ENCODE data around the gene LMCD1. TPM values are rescaled to one million over a fixed set of nuclear protein-coding genes. Genes with fewer than 3 reads are reported as not detected.
A peak's percentile ranks its signal among the peaks of the same experiment; 100 is the strongest.

The LMCD1 gene
- total and polyA plus RNA-seq, 2 of the 4 experiments (the other 2 are of a cell fraction) = 50.0 to 53.8 TPM

GRCh38 chr3:8489278-8489792, 12.3 kb upstream of the LMCD1 start:
- no peak overlapping the region for H3K4me2 ChIP-seq (ENCODE audit: low read depth, low read length)
- ChIA-PET CTCF (no interaction called here), POLR2A (ENCODE audit: unreplicated experiment) (interaction anchor here (1.0 kb wide), 1 partner anchor 45 kb away, joined by 3 read pairs; no protein-coding TSS in a partner anchor)
- H2BK15ac ChIP-seq (ENCODE audit: low read depth, low read length) = peak overlapping the region; percentile 42; the same call in 1 of the 3 replicates
- no peak for DNase-seq
- intact Hi-C loops (cut with micrococcal nuclease) (no loop called here), dilution Hi-C loops (cut with HindIII; ENCODE audit: low sequenced_read_pairs, unreplicated experiment) (no loop called here), in situ Hi-C loops (cut with MboI; ENCODE audit: low sequenced_read_pairs) (no loop called here)
- H3K56ac ChIP-seq (ENCODE audit: extremely low read depth, insufficient read depth, low read length) = no peak overlapping the region
- no peak overlapping the region for H2AK9ac ChIP-seq (replicated peaks; ENCODE audit: low read depth, low read length, poor library complexity)
- H4K8ac ChIP-seq (ENCODE audit: low read depth in 2 of 2, low read length in 2 of 2) = 0 out of 4 replicates have a peak overlapping the region, but pooled peaks of 1 of the 2 experiments have one; percentile 6
- ATAC-seq (ENCODE audit: low read depth) = no peak; the same call in 1 of the 2 replicates
- peak overlapping the region; percentile 55 for H4K91ac ChIP-seq (ENCODE audit: insufficient read depth, low read depth, low read length)
- no peak overlapping the region for H3K4me3 ChIP-seq (ENCODE audit: insufficient read depth, low read depth, low read length)
- H2AK5ac ChIP-seq (ENCODE audit: low read depth, low read length) = peak overlapping the region; percentile 83
- H2AFZ ChIP-seq (replicated peaks; ENCODE audit: low read length, poor library complexity) = no peak overlapping the region
- no CpG with 5 or more reads among the region's 2 CpGs for WGBS, 2 experiments (ENCODE audit: extremely low coverage in 2 of 2, insufficient read length in 1 of 2)
- H2BK5ac ChIP-seq (ENCODE audit: low read depth, low read length, poor library complexity, severe bottlenecking) = no peak overlapping the region
- no peaks in the 10 kb centered on the region for H3K79me1 ChIP-seq (ENCODE audit: low read depth in 1 of 2, low read length in 2 of 2)
- H3K36me3 ChIP-seq (ENCODE audit: control insufficient read depth, insufficient read depth, low read length) = no peaks in the 10 kb centered on the region
- no TSS peak for BruUV-seq (replicated peaks)
- H3K27me3 ChIP-seq (ENCODE audit: control insufficient read depth, insufficient read depth, low read length) = no peaks in the 10 kb centered on the region
- peaks cover 5% of the 10 kb centered on the region; the same call in 1 of the 2 replicates for H3K9me3 ChIP-seq (ENCODE audit: control insufficient read depth, insufficient read depth, low read length)
- 0 out of 2 replicates have a peak overlapping the region, but pooled peaks have one; percentile 19 for H3K23ac ChIP-seq (ENCODE audit: low read depth, low read length)
- peak overlapping the region; percentile 60 for H2BK120ac ChIP-seq (ENCODE audit: low read depth, low read length)
- H2BK20ac ChIP-seq (ENCODE audit: low read depth, low read length) = peak overlapping the region; percentile 88
- no peak overlapping the region for H3K9ac ChIP-seq (ENCODE audit: low read depth, low read length)
- peak overlapping the region; percentile 43; the same call in 1 of the 2 replicates for H4K5ac ChIP-seq (ENCODE audit: low read depth, low read length)
- peak overlapping the region; percentile 39; the same call in 1 of the 2 replicates for H3K18ac ChIP-seq (ENCODE audit: low read depth, low read length)
- no peak overlapping the region for H3K27ac ChIP-seq (ENCODE audit: insufficient read depth, low read length)
- H3K9me1 ChIP-seq (ENCODE audit: insufficient read depth, low read length) = peaks cover 20% of the 10 kb centered on the region
- peaks cover 18% of the 10 kb centered on the region for H3K4me1 ChIP-seq (ENCODE audit: control insufficient read depth, insufficient read depth, low read length)
- H3K4ac ChIP-seq (ENCODE audit: low read depth, low read length) = peak overlapping the region; percentile 77
- TF ChIP-seq RFX5 (IDR thresholded peaks at IDR 0.05; ENCODE audit: low read depth, low read length) = no peak
- TF ChIP-seq MXI1 (IDR thresholded peaks at IDR 0.05; ENCODE audit: borderline replicate concordance, low read depth, low read length) = no peak
- TF ChIP-seq SMC3 (IDR thresholded peaks at IDR 0.05; ENCODE audit: low read depth, low read length) = no peak
- no peak for TF ChIP-seq FOS (IDR thresholded peaks at IDR 0.05; ENCODE audit: low read depth, low read length)
- H3K14ac ChIP-seq (replicated peaks; ENCODE audit: low read depth, low read length) = peak overlapping the region; percentile 77
- H4K20me1 ChIP-seq (ENCODE audit: insufficient read depth, low read length) = no peaks in the 10 kb centered on the region

All from IMR-90 (cell line).